ENCODE results near the gene CPM.

- TF ChIP-seq CTCF (conservative IDR thresholded peaks at IDR 0.05), result no peak
- no peak for TF ChIP-seq EZH2 (IDR thresholded peaks at IDR 0.05; ENCODE audit: low read depth)
Measured at GRCh38 chr12:68932961-68933893, at the start of gene CPM.
